K562 (cell line): Measurements from ENCODE around the gene AQP6. TPM values are rescaled to one million over a fixed set of nuclear protein-coding genes. Genes with fewer than 3 reads are reported as not detected.
A peak's percentile ranks its signal among the peaks of the same experiment; 100 is the strongest.

Experiments
- ATAC-seq: fragments of 200-7000 bp; cut with Tn5 transposase; 3 replicates; pipeline ENCODE4 v1.9.1; 2020; ENCODE audit warnings: moderate library complexity
- BruUV-seq: library from RNA; stranded (reverse); fragments of 400-500 nt; replicated peaks from 2 replicates; lab custom pipeline; 2021; lab: Mats Ljungman, UMichigan
- CTCF ChIA-PET: fragments of 300-600 bp; formaldehyde crosslinking; extraction: SDS; loops from one replicate; lab custom pipeline; 2021; ENCODE audit warnings: low intra/inter-chr PET ratio; lab: Yijun Ruan, JAX
- POLR2A ChIA-PET: fragments of 300-600, 350-650 bp; sonication (Branson Sonifier 250); formaldehyde crosslinking; extraction: SDS; loops from one replicate; lab custom pipeline; 2021; ENCODE audit warnings: antibody characterized with exemption, inconsistent platforms; lab: Yijun Ruan, JAX
- DNase-seq, 4 experiments: peaks; one replicate each; pipeline versions ENCODE4 v3.0.0 to v3.0.0-alpha.2; 2011 to 2018; ENCODE audit warnings: low spot score in 3 of 4, mixed read lengths in 3 of 4; ENCODE audit errors: extremely low read depth in 1 of 4
- FAIRE-seq: peaks from 2 replicates; lab custom pipeline; 2011; peaks lifted over from hg19 to GRCh38; lab: Jason Lieb, UNC
- H2AFZ ChIP-seq: 2 replicates; pipeline ENCODE4 v1.6.0; 2011; ENCODE audit warnings: low read depth, low read length, control low read depth, inconsistent platforms
- H3K27ac ChIP-seq: fragments of 200-600 bp; 3 replicates; pipeline ENCODE4 v1.8.0; 2011; ENCODE audit warnings: low read depth, mild to moderate bottlenecking, control low read depth, inconsistent platforms, low read length, moderate library complexity, mixed read lengths; ENCODE audit errors: extremely low read depth
- H3K27me3 ChIP-seq, 2 experiments: fragments of 300-600 bp in 1 of 2; 2 replicates in 1 of 2; 3 replicates in 1 of 2; pipeline versions ENCODE4 v1.6.0 to v1.8.0; 2011; ENCODE audit warnings: inconsistent platforms in 2 of 2, low read length in 2 of 2, mild to moderate bottlenecking in 1 of 2, mixed read lengths in 1 of 2, moderate library complexity in 1 of 2; ENCODE audit not compliant: control insufficient read depth in 2 of 2, insufficient read depth in 2 of 2
- H3K36me3 ChIP-seq: fragments of 300-600 bp; 3 replicates; pipeline ENCODE4 v1.8.0; 2011; ENCODE audit warnings: mild to moderate bottlenecking, low read length, inconsistent platforms; ENCODE audit not compliant: control insufficient read depth, insufficient read depth
- H3K4me1 ChIP-seq, 2 experiments: fragments of 200-600 bp in 1 of 2; replicated peaks in 1 of 2; 2 replicates in 1 of 2; 3 replicates in 1 of 2; pipeline versions ENCODE4 v1.5.1 to v1.8.0; 2011; ENCODE audit warnings: inconsistent platforms in 2 of 2, low read length in 2 of 2, mild to moderate bottlenecking in 1 of 2, mixed read lengths in 1 of 2, moderate library complexity in 1 of 2; ENCODE audit not compliant: control insufficient read depth in 2 of 2, insufficient read depth in 2 of 2
- H3K4me2 ChIP-seq: 2 replicates; pipeline ENCODE4 v1.6.1; 2011; ENCODE audit warnings: low read length, control low read depth, inconsistent platforms, mixed read lengths; ENCODE audit not compliant: insufficient read depth
- H3K4me3 ChIP-seq: fragments of 200-600 bp; sonication (generic), shearing (Covaris generic); 2 replicates; pipeline ENCODE4 v1.5.1; 2016; ENCODE audit warnings: control low read depth, inconsistent platforms
- H3K79me2 ChIP-seq: fragments of 200-600 bp; 3 replicates; pipeline ENCODE4 v1.8.0; 2011; ENCODE audit warnings: low read length, inconsistent platforms; ENCODE audit not compliant: control insufficient read depth, insufficient read depth
- H3K9ac ChIP-seq, 2 experiments: 2 replicates each; pipeline versions ENCODE4 v1.6.0 to v1.6.1; 2011; ENCODE audit warnings: low read depth in 2 of 2, low read length in 2 of 2, control low read depth in 1 of 2, inconsistent platforms in 1 of 2, mild to moderate bottlenecking in 1 of 2, mixed read lengths in 1 of 2; ENCODE audit not compliant: insufficient read depth in 1 of 2
- H3K9me1 ChIP-seq: one replicate; pipeline ENCODE4 v1.6.0; 2011; ENCODE audit warnings: inconsistent platforms, mild to moderate bottlenecking, low read length, moderate library complexity; ENCODE audit not compliant: control insufficient read depth, insufficient read depth
- H3K9me3 ChIP-seq: replicated peaks from 2 replicates; pipeline ENCODE4 v1.5.1; 2011; ENCODE audit warnings: low read depth, low read length, inconsistent platforms; ENCODE audit not compliant: control insufficient read depth, insufficient read depth
- H4K20me1 ChIP-seq: replicated peaks from 2 replicates; pipeline ENCODE4 v1.6.1; 2011; ENCODE audit warnings: low read length, inconsistent platforms, mixed read lengths; ENCODE audit not compliant: control insufficient read depth, insufficient read depth
- DLX4 ChIP-seq: fragments of 250-450 bp; sonication (Bioruptor Pico); IDR thresholded peaks from 2 replicates; pipeline ENCODE4 v1.6.1; 2021; ENCODE audit warnings: mild to moderate bottlenecking
- KAT8 ChIP-seq: fragments of 450-650 bp; IDR thresholded peaks from 2 replicates; pipeline ENCODE4 v1.6.1; 2016; ENCODE audit warnings: low read depth, mild to moderate bottlenecking
- KDM4B ChIP-seq, 2 experiments: fragments of 450-650 bp in 1 of 2; sonication (generic) in 1 of 2; IDR thresholded peaks; 2 replicates each; pipeline ENCODE4 v1.6.1; 2016 to 2017; ENCODE audit warnings: borderline replicate concordance in 2 of 2, antibody characterized with exemption in 1 of 2, low read depth in 1 of 2, mild to moderate bottlenecking in 1 of 2
- LEF1 ChIP-seq: fragments of 450-650 bp; IDR thresholded peaks from 2 replicates; pipeline ENCODE4 v1.6.1; 2016; ENCODE audit warnings: mild to moderate bottlenecking
- MYBL2 ChIP-seq, 2 experiments: fragments of 450-650 bp in 1 of 2; sonication (generic) in 1 of 2; formaldehyde crosslinking in 1 of 2; IDR thresholded peaks; 2 replicates each; pipeline versions ENCODE4 v1.6.1 to v1.8.1; 2017 to 2022; ENCODE audit warnings: borderline replicate concordance in 1 of 2, inconsistent platforms in 1 of 2, low read depth in 1 of 2, mild to moderate bottlenecking in 1 of 2, missing genetic modification reagents in 1 of 2, moderate library complexity in 1 of 2
- NR2F6 ChIP-seq: fragments of 450-650 bp; formaldehyde crosslinking; IDR thresholded peaks from 2 replicates; pipeline ENCODE4 v1.4.0; 2020; ENCODE audit warnings: mild to moderate bottlenecking
- NUFIP1 ChIP-seq: fragments of 450-650 bp; IDR thresholded peaks from 2 replicates; pipeline ENCODE4 v1.6.1; 2018; ENCODE audit not compliant: partially characterized antibody
- WGBS: fragments of 100-300 bp; shearing (Covaris generic); methylation state at CpG from one replicate; pipeline ENCODE4 v1.1.6; 2016; ENCODE audit warnings: low coverage, mixed read lengths; ENCODE audit not compliant: insufficient coverage; ENCODE audit errors: missing lambda C conversion rate; 5-methylcytosine and 5-hydroxymethylcytosine counted together
- in situ Hi-C: fragments of 300-500 bp; cut with MboI; formaldehyde crosslinking; loops from 4 replicates; pipeline ENCODE4 v1.15.0; 2018; ENCODE audit warnings: inconsistent platforms, mixed read lengths
- intact Hi-C: fragments of 100-400 bp; cut with micrococcal nuclease; formaldehyde crosslinking; loops from 2 replicates; pipeline ENCODE4 v1.14.2; 2022
- polyA plus RNA-seq, 8 experiments: library from polyadenylated mRNA; depleted of rRNA in 4 of 8; stranded (reverse) in 5 of 8; unstranded in 3 of 8; fragments of >200 nt; fragmentation: Nextera tagmentation in 2 of 8; fragmentation: Illumina TruSeq in 1 of 8; extraction: Ambion mirVana in 2 of 8; extraction: Trizol in 1 of 8; gene quantifications; 2 replicates each; pipeline versions ENCODE4 v1.2.1 to v1.2.3, GENCODE V29; 2011 to 2014; ENCODE audit warnings: inconsistent platforms in 1 of 8, missing spikeins in 1 of 8
- total RNA-seq, 7 experiments: library from RNA; depleted of rRNA in 6 of 7; stranded (reverse); fragments of >200 nt in 6 of 7; fragmentation: Illumina TruSeq in 2 of 7; extraction: Trizol in 2 of 7; gene quantifications; 2 replicates each; pipeline versions ENCODE4 v1.2.1 to v1.2.3, GENCODE V29; 2011 to 2021; ENCODE audit warnings: low replicate concordance in 1 of 7
- TF ChIP-seq, protein P1 (sequence below), 2 experiments: fragments of 200-800 bp in 1 of 2; sonication (Bioruptor generic) in 1 of 2; sonication (generic) in 1 of 2; formaldehyde crosslinking in 1 of 2; IDR thresholded peaks in 1 of 2; conservative IDR thresholded peaks in 1 of 2; 2 replicates each; pipeline versions ENCODE4 v1.5.0 to v1.6.1; 2016 to 2020; ENCODE audit warnings: missing compliant biosample characterization in 1 of 2, missing genetic modification characterization in 1 of 2, missing genetic modification reagents in 1 of 2
- TF ChIP-seq, protein P2 (sequence below): sonication (generic); formaldehyde crosslinking; IDR thresholded peaks from 2 replicates; pipeline ENCODE4 v1.8.0; 2023; ENCODE audit warnings: mild to moderate bottlenecking, missing genetic modification reagents
- TF ChIP-seq, protein P3 (sequence below): sonication (generic); formaldehyde crosslinking; IDR thresholded peaks from 2 replicates; pipeline ENCODE4 v1.8.1; 2023; ENCODE audit warnings: missing genetic modification reagents, mild to moderate bottlenecking, borderline replicate concordance

AQP6 gene
- total and polyA plus RNA-seq, 9 of the 15 experiments (the other 6 are each of a cell fraction or from before 2014, with no cell fraction given) = 0.05 to 0.12 TPM; not detected in 7

GRCh38 chr12:49945394-49946080 lies 27.2 kb upstream of the AQP6 start (continued):
- TF ChIP-seq LEF1 = 0 out of 2 replicates have a peak, but pooled peaks have one; percentile 61
- no peak for TF ChIP-seq NUFIP1
- TF ChIP-seq, all 486 proteins: peak for 96

- H3K79me2 ChIP-seq = no peaks in the 10 kb centered on the region
- H3K27ac ChIP-seq = no peak overlapping the region
- H3K27me3 ChIP-seq = 0 out of 5 replicates have a peak, but pooled peaks cover 0 to 5% of the 10 kb centered on the region in 2 experiments
- in situ Hi-C loops = no loop called here
- intact Hi-C loops = loop anchor here (5.0 kb wide), 2 partner anchors 79 to 169 kb away; no protein-coding TSS in a partner anchor
- CTCF ChIA-PET = no interaction called here
- no peaks in the 10 kb centered on the region for H3K9me1 ChIP-seq
- no peaks in the 10 kb centered on the region for H3K36me3 ChIP-seq
- no peak overlapping the region for H3K4me2 ChIP-seq
- H2AFZ ChIP-seq = peak overlapping the region; percentile 92
- ATAC-seq = no peak
- peaks cover 14 to 25% of the 10 kb centered on the region in 2 experiments; a peak in 4 of 5 replicates for H3K4me1 ChIP-seq
- 68% methylated on average over 9 of the region's 9 CpGs for WGBS
- no TSS peak for BruUV-seq
- POLR2A ChIA-PET = interaction anchor here (0.6 to 1.9 kb wide), 12 partner anchors 11 to 775 kb away, joined by 3 to 12 read pairs (median 4); no protein-coding TSS in a partner anchor
- no peak overlapping the region for H3K4me3 ChIP-seq
- no peaks in the 10 kb centered on the region for H4K20me1 ChIP-seq
- FAIRE-seq = no peak
- H3K9ac ChIP-seq = peak overlapping the region in 1 of 2 experiments; percentile 49; a peak in 1 of 4 replicates
- DNase-seq = no peak
- no peaks in the 10 kb centered on the region for H3K9me3 ChIP-seq
- TF ChIP-seq MYBL2 (IDR thresholded peaks at IDR 0.05; ENCODE audit: low read depth) = no peak
- no peak for TF ChIP-seq MYBL2 (CRISPR knock-in tag; IDR thresholded peaks at IDR 0.05; ENCODE audit: borderline replicate concordance)
- TF ChIP-seq, protein P1, sequence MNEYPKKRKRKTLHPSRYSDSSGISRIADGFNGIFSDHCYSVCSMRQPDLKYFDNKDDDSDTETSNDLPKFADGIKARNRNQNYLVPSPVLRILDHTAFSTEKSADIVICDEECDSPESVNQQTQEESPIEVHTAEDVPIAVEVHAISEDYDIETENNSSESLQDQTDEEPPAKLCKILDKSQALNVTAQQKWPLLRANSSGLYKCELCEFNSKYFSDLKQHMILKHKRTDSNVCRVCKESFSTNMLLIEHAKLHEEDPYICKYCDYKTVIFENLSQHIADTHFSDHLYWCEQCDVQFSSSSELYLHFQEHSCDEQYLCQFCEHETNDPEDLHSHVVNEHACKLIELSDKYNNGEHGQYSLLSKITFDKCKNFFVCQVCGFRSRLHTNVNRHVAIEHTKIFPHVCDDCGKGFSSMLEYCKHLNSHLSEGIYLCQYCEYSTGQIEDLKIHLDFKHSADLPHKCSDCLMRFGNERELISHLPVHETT (CRISPR knock-in tag; conservative IDR thresholded peaks at IDR 0.05 in 1 of 2, IDR thresholded peaks at IDR 0.05 in 1 of 2) = no peak
- TF ChIP-seq KDM4B (IDR thresholded peaks at IDR 0.05; ENCODE audit: borderline replicate concordance in 2 of 2, low read depth in 1 of 2) = no peak
- no peak for TF ChIP-seq NR2F6 (CRISPR knock-in tag)
- TF ChIP-seq, protein P2, sequence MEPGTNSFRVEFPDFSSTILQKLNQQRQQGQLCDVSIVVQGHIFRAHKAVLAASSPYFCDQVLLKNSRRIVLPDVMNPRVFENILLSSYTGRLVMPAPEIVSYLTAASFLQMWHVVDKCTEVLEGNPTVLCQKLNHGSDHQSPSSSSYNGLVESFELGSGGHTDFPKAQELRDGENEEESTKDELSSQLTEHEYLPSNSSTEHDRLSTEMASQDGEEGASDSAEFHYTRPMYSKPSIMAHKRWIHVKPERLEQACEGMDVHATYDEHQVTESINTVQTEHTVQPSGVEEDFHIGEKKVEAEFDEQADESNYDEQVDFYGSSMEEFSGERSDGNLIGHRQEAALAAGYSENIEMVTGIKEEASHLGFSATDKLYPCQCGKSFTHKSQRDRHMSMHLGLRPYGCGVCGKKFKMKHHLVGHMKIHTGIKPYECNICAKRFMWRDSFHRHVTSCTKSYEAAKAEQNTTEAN = no peak
- TF ChIP-seq, protein P3, sequence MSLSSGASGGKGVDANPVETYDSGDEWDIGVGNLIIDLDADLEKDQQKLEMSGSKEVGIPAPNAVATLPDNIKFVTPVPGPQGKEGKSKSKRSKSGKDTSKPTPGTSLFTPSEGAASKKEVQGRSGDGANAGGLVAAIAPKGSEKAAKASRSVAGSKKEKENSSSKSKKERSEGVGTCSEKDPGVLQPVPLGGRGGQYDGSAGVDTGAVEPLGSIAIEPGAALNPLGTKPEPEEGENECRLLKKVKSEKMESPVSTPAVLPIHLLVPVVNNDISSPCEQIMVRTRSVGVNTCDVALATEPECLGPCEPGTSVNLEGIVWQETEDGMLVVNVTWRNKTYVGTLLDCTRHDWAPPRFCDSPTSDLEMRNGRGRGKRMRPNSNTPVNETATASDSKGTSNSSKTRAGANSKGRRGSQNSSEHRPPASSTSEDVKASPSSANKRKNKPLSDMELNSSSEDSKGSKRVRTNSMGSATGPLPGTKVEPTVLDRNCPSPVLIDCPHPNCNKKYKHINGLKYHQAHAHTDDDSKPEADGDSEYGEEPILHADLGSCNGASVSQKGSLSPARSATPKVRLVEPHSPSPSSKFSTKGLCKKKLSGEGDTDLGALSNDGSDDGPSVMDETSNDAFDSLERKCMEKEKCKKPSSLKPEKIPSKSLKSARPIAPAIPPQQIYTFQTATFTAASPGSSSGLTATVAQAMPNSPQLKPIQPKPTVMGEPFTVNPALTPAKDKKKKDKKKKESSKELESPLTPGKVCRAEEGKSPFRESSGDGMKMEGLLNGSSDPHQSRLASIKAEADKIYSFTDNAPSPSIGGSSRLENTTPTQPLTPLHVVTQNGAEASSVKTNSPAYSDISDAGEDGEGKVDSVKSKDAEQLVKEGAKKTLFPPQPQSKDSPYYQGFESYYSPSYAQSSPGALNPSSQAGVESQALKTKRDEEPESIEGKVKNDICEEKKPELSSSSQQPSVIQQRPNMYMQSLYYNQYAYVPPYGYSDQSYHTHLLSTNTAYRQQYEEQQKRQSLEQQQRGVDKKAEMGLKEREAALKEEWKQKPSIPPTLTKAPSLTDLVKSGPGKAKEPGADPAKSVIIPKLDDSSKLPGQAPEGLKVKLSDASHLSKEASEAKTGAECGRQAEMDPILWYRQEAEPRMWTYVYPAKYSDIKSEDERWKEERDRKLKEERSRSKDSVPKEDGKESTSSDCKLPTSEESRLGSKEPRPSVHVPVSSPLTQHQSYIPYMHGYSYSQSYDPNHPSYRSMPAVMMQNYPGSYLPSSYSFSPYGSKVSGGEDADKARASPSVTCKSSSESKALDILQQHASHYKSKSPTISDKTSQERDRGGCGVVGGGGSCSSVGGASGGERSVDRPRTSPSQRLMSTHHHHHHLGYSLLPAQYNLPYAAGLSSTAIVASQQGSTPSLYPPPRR (CRISPR knock-in tag) = no peak
- no peak for TF ChIP-seq KAT8
- no peak for TF ChIP-seq DLX4 (CRISPR knock-in tag)
These were observed 26.7 kb upstream of the AQP6 start for GRCh38 chr12:49946086-49946485.
